Stimulated activated CD4-positive, alpha-beta T cell treated with anti-CD3 and anti-CD28 coated beads, Interleukin-15, amount 100 ng/mL, for 24 hours (primary cell): ENCODE data around the gene PTTG1IP.

ENCODE experiments used
- DNase-seq: peaks from one replicate; pipeline ENCODE4 v3.0.0-alpha.2; 2020

The PTTG1IP gene

GRCh38 chr21:44908908-44909307, 35.4 kb upstream of the PTTG1IP start:
- DNase-seq = no peak

DNA sequence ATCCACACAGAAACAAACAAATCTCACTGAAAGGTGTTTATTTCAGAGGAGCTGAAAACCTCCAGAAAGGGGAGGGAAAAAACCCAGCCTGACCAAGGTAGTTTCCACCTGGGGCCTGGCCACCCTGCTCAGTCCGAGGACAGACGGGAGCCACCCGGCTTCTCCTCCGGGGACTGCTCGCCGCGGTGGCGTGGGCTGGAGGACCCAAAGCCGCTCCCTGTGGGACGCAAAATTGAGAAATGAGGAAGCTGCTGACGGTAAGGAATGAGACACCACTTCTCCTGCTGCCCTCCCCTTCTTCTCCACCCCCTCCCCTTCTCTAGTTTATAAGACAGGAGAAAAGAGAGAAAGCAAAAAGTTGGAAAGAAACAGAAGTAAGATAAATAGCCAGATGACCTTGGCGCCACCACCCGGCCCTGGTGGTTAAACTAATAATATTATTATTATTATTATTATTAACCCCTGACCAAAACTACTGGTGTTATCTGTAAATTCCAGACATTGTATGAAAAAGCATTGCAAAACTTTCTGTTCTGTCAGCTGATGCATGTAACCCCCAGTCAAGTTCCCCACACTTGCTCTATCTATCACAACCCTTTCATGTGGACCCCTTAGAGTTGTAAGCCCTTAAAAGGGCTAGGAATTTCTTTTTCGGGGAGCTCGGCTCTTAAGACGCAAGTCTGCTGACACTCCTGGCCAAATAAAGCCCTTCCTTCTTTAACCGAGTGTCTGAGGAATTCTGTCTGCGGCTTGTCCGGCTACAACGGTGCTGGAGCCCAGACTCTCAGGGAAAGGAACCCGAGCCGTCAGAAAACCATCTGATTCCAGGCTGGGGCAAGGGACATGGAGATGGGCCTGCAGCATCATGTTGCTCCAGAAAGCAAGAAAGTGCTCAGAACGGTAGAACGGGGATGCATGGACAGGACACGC, 34.7 kb upstream of the PTTG1IP start:
- no peak for DNase-seq

GRCh38 chr21:44907225-44907965, 33.9 kb upstream of the PTTG1IP start:
- no peak for DNase-seq

GRCh38 chr21:44905728-44906090, 32.2 kb upstream of the PTTG1IP start:
- DNase-seq = no peak

- no peak for DNase-seq
Measured at GRCh38 chr21:44905016-44905727, 31.7 kb upstream of the PTTG1IP start.

DNA sequence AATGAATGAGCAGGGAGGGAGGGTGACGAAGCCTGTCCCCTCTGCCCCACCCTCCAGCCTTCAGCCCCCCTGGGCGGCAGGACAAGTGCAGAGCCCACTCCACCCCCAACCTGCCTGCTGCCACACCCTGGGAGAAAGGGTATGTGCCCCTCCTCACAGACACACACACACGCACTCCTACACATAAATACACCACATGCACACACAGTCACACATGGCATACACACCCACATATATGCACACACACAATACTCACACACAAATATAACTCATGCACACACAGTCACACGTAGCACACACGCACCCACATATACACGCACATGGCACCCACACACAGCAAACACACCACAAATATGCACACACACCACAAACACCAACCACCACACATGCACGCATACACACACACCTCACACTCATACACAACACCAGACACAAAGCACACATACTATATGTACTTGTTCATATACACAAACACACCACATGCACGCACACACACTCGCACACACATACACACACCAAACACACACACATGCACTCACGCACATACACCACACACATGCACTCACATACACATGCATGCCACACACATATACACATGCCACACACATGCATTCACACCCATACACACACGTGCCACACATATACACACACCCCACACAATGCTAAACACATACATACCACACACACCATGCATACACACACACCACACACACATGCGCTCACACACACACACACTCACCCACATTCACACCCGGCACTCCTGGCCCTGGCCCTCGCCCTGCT, 30.8 kb upstream of the PTTG1IP start:
- DNase-seq = no peak

DNA sequence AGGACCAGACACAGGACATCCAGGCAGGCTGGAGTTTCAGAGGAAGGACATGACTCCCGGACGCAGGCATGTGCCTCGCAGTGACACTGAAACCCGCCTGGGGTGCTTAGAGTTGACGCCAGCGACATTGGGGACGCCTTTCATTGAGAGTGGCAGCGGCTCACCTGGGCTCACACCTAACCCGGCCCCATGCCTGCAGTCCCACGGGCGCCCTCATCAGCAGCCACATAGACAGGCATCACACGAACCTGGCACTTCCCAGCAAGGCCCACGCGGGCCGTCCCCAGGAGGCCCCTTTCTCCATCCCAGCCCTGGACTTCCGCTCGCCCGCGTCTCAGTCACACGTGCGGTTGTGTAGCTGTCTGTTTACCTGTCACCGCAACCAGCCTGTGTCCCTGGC, 30.2 kb upstream of the PTTG1IP start:
- DNase-seq = no peak

- no peak for DNase-seq
Measured at GRCh38 chr21:44903050-44903685, 29.7 kb upstream of the PTTG1IP start.

GRCh38 chr21:44902268-44903049, 29.0 kb upstream of the PTTG1IP start:
- DNase-seq = no peak

DNA sequence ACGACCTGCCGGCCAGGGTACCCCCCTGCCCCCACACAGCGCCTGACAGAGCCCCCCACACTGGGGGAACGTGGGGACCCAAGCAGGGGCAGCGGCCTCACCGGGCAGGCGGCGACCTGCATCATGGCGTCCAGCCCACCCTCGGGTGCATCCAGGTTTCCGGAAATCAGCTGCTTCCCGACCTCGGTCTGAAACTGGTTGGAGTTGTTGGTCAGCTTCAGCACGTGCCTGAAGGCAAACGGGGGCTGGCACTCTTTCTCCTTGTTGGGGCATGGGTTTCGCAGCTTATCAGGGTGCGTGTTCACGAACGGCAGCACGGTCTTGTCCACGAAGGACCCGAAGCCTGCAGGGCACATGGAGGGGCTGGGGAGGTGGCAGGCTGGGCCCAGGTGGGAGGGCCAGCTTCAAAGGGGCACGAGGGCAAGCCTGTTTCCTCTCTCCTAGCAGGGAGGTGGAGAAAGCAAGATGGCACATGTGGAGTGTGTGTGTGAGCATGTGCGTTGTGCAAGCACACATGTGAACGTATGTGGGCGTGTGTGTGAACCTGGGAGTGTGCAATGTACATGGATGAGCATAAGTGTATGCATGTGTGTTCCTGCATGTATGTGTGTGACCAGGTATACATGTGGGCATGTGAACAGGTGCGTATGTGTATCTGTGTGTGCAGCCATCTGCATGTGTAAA, 28.0 kb upstream of the PTTG1IP start:
- DNase-seq = no peak

GRCh38 chr21:44900559-44901251, 27.2 kb upstream of the PTTG1IP start:
- DNase-seq = no peak

DNA sequence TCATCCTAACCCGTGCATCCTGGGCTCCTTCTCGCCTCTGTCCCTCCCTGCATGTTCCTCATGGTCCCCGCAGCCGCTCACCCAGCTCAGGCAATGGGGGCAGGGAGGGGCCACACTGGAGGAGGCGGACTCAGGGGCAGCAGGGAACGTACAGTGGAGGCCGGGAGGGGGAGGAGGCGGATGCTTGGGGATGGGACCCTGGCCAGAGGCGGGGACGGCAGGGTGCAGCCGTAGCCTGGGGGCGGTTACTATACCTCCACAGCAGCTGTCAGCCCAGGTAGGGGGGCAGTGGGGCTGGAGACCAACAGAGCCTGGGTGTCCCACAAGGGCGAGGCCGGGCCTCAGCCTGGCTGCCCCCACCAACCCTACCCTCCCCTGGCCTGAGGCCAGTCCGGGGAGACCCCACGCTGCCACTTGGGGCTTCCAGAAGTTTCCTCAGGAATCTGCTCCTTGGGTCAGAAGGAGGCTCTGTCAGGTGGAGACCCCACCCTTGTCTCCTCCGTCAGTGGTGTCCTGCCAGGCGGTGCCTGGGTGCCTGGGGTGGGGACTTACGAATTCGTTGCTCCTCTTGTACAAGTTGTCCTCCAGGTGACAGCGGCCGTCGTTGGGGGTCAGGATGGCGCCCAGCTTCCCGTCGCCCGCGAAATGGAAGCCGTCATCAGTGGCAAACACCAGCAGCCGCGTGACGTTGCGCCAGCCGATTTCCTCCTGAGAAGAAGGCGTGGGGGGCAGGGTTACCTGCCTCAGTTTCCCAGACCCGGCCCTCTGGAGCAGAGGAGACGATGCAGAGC, 26.5 kb upstream of the PTTG1IP start:
- no peak for DNase-seq

DNA sequence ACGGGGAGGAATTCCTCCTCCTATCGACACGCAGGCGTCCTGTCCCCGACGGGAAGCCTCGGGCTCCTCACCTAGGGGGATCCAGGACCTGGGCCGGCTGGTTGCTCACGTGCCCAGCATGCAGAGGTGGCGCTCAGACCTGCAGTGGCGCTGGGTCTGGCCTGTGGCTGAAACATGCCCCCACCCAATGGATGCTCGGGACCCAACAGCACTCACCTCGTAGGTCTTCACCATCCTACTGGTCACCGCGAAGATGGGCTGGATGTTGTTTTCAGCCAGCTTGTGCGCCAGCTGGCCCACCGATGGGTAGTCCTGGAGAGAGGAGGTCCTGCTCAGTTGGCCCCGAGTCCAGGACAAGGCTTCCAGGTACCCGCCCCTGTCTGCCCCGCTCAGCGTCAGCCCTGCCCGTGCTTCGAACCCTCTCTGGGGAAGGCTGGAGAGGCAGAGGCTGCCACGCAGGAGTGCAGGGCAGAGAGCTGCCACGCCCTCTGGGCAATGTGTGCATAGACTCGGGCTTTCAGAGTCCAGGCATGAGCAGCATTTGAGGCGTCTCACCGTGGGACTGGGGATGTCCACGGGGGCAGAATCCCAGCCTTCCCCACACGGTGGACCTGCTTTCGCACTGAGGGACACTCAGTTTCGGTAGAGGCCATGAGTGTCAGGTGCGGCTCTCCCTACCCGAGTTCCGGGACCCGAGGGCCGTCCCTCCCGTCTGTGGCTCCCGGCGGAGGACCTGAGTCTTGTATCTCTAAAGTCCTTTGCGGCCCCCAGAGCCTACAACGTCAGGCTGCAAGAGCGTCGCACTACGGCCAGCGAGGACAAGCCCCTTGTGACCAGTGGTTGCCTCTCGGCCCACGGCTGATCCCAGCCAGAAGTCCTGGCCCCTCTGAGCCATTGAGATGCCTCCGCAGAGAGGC, 25.6 kb upstream of the PTTG1IP start:
- DNase-seq = no peak

GRCh38 chr21:44898011-44898488, 24.6 kb upstream of the PTTG1IP start:
- DNase-seq = no peak

- DNase-seq = no peak
Measured at GRCh38 chr21:44897326-44898010, 24.0 kb upstream of the PTTG1IP start.

- no peak for DNase-seq
Measured at GRCh38 chr21:44896561-44897286, 23.2 kb upstream of the PTTG1IP start.

- no peak for DNase-seq
Measured at GRCh38 chr21:44895859-44896258, 22.4 kb upstream of the PTTG1IP start.
